CD4-positive, alpha-beta T cell treated with Interleukin-2 at 100 ng/mL for 4 hours (primary cell): ENCODE results near the gene CD47.

Experiments used
- DNase-seq: peaks from one replicate; pipeline ENCODE4 v3.0.0-alpha.2; 2020; ENCODE audit warnings: low spot score

Gene CD47

GRCh38 chr3:108090701-108091497, at the start of gene CD47:
Gene CD47, minus strand, starts transcription at chr3:108091031. Its CDS starts 123 bp downstream, at chr3:108090908.
- DNase-seq: peak; percentile 95

GRCh38 chr3:108137460-108137814, 46.6 kb upstream of the CD47 start:
- no peak for DNase-seq

- DNase-seq: no peak
These were observed 46.0 kb upstream of the CD47 start for GRCh38 chr3:108136561-108137459.

- no peak for DNase-seq
These were observed 43.7 kb upstream of the CD47 start for GRCh38 chr3:108134555-108134880.

GRCh38 chr3:108133858-108134554, 43.2 kb upstream of the CD47 start:
- DNase-seq: no peak

GRCh38 chr3:108133048-108133369, 42.2 kb upstream of the CD47 start:
- no peak for DNase-seq

- no peak for DNase-seq
These were observed 40.8 kb upstream of the CD47 start for GRCh38 chr3:108131475-108132134.

- peak; percentile 62 for DNase-seq
These were observed 40.1 kb upstream of the CD47 start for GRCh38 chr3:108130701-108131474.

- no peak for DNase-seq
These were observed 39.4 kb upstream of the CD47 start for GRCh38 chr3:108130236-108130635.

- DNase-seq: peak; percentile 84
These were observed 36.6 kb upstream of the CD47 start for GRCh38 chr3:108127301-108127988.

GRCh38 chr3:108126348-108126747, 35.5 kb upstream of the CD47 start:
- DNase-seq: no peak

- DNase-seq: peak; percentile 65
These were observed 34.8 kb upstream of the CD47 start for GRCh38 chr3:108125550-108126071.

GRCh38 chr3:108125153-108125543, 34.3 kb upstream of the CD47 start:
- no peak for DNase-seq

GRCh38 chr3:108124337-108125152, 33.7 kb upstream of the CD47 start:
- DNase-seq: peak; percentile 86

- no peak for DNase-seq
These were observed 32.5 kb upstream of the CD47 start for GRCh38 chr3:108123326-108123725.

- no peak for DNase-seq
These were observed 31.4 kb upstream of the CD47 start for GRCh38 chr3:108122276-108122675.

GRCh38 chr3:108119398-108120104, 28.7 kb upstream of the CD47 start:
- DNase-seq: no peak

- no peak for DNase-seq
These were observed 27.4 kb upstream of the CD47 start for GRCh38 chr3:108118038-108118768.
